B cell (primary cell): ENCODE data around the gene TFAP2A.

Experiments used
- EZH2 ChIP-seq: IDR thresholded peaks from 2 replicates; pipeline ENCODE4 v1.6.1; 2012; ENCODE audit warnings: borderline replicate concordance, low read depth, mild to moderate bottlenecking, moderate library complexity, low read length; ENCODE audit not compliant: insufficient read depth, poor library complexity, severe bottlenecking
- TF ChIP-seq, protein P1 (sequence below): fragments of 200-600 bp; IDR thresholded peaks from one replicate; pipeline ENCODE4 v1.8.0; 2022; ENCODE audit warnings: antibody characterized with exemption, mild to moderate bottlenecking

DNA sequence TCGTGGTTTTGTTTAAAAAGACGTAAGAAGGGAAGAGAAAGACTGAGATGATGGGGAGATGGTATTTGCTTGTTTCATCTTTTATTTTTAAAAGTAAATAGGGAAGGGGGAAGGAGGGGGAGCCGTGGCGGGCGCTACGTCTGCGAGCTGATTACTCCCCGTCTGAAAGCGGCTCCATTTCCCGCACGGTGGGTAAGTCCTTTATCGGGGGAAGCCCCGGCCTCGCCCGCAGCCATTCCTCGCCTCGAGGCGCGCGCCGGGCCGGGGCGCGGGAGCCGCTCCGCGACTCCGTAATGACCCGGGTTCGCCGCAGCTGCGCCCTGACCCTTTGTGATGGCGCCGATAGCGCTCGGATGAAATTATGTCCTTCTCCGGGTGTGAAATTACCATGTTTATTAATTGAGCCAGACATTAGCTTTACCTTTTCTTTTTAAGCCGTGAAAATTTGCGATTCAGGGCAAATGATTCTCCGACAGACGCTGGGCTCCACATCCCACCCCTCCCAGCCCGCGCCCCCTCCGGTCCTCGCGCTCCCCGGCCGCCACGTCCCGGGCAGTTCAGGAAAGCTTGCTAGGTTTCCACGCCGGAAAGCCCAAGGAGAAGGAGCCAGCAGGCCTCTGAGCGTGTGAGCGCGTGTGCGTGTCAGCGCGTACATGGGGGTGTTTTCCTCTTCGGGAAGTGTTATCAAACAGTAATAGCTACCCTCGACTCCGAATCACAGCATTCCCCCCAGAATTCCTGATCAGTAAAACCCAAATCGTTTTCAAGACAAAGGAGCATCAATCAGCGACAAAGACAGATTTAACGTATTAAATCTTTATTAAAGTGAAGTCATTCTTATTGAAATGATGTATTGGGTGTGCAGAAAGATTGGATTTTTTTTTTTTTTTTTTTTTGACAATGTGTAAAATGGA, 30.0 kb downstream of the TFAP2A start:
- TF ChIP-seq, protein P1, sequence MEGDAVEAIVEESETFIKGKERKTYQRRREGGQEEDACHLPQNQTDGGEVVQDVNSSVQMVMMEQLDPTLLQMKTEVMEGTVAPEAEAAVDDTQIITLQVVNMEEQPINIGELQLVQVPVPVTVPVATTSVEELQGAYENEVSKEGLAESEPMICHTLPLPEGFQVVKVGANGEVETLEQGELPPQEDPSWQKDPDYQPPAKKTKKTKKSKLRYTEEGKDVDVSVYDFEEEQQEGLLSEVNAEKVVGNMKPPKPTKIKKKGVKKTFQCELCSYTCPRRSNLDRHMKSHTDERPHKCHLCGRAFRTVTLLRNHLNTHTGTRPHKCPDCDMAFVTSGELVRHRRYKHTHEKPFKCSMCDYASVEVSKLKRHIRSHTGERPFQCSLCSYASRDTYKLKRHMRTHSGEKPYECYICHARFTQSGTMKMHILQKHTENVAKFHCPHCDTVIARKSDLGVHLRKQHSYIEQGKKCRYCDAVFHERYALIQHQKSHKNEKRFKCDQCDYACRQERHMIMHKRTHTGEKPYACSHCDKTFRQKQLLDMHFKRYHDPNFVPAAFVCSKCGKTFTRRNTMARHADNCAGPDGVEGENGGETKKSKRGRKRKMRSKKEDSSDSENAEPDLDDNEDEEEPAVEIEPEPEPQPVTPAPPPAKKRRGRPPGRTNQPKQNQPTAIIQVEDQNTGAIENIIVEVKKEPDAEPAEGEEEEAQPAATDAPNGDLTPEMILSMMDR: no peak
- TF ChIP-seq EZH2: no peak
